Omental fat pad (tissue), 4 donors: ENCODE data around the gene RUNX1. TPM values are rescaled to one million over a fixed set of nuclear protein-coding genes. Genes with fewer than 3 reads are reported as not detected.
"Not testable (repeated sequence)": the region's sequence is repeated elsewhere in the genome, so short reads cannot be mapped to it uniquely, and the experiment has no call there.

Experiments
- ATAC-seq: fragments of 150-250 bp; one replicate; pipeline ENCODE4 v1.9.1; 2016; ENCODE audit warnings: mild to moderate bottlenecking, moderate library complexity; ENCODE audit not compliant: low FRiP score
- DNase-seq: peaks from one replicate; pipeline ENCODE4 v3.0.0-alpha.2; 2019; ENCODE audit warnings: low spot score
- total RNA-seq, 4 donors: library from RNA; depleted of rRNA; stranded (reverse); fragments of >200 nt; gene quantifications; one replicate each; pipeline ENCODE4 v1.1.0, GENCODE V29; 2016
- TF ChIP-seq, protein P1 (sequence below), 3 donors: fragments of 450-650 bp; IDR thresholded peaks; one replicate each; pipeline ENCODE4 v1.5.1; 2016 to 2017; ENCODE audit warnings: antibody characterized with exemption in 3 of 3, mild to moderate bottlenecking in 3 of 3, moderate library complexity in 2 of 3

Gene RUNX1
- total RNA-seq, 4 donors from 2014 or later = 21.1 to 75.9 (median 30.2) TPM

DNA sequence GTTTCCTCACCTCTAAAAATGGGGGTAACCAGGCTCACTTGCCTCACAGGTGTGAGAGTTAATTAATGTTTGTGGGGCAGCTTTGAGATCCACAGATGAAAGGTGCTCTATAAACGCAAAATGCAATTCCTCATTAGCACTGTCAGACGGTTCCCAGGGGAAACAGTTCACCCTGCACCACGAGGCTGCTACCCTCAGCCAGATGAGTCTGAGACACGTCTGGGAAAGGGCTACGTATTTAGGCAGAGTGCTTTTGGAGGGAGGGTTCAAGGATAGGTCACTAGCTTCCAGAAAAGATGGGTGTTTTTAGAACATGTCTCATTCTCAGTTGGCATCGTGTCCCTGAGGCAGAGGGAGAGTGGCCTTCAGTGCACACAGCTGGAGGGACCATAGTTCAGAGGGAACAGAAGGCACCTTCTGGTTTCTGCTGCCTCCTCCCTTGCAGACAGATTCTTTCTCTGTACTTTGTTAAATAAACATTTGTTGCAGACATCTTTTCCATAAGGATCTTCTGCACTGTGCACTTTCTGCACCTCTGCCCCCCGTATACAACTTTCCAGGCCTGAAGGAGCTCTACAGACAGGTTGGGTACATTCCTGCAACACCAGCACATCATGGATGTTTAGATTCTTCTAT, 240.4 kb downstream of the RUNX1 start:
- DNase-seq (no peak), ATAC-seq (no peak)
- TF ChIP-seq, protein P1, sequence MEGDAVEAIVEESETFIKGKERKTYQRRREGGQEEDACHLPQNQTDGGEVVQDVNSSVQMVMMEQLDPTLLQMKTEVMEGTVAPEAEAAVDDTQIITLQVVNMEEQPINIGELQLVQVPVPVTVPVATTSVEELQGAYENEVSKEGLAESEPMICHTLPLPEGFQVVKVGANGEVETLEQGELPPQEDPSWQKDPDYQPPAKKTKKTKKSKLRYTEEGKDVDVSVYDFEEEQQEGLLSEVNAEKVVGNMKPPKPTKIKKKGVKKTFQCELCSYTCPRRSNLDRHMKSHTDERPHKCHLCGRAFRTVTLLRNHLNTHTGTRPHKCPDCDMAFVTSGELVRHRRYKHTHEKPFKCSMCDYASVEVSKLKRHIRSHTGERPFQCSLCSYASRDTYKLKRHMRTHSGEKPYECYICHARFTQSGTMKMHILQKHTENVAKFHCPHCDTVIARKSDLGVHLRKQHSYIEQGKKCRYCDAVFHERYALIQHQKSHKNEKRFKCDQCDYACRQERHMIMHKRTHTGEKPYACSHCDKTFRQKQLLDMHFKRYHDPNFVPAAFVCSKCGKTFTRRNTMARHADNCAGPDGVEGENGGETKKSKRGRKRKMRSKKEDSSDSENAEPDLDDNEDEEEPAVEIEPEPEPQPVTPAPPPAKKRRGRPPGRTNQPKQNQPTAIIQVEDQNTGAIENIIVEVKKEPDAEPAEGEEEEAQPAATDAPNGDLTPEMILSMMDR (IDR thresholded peaks at IDR 0.05) = no peak

DNA sequence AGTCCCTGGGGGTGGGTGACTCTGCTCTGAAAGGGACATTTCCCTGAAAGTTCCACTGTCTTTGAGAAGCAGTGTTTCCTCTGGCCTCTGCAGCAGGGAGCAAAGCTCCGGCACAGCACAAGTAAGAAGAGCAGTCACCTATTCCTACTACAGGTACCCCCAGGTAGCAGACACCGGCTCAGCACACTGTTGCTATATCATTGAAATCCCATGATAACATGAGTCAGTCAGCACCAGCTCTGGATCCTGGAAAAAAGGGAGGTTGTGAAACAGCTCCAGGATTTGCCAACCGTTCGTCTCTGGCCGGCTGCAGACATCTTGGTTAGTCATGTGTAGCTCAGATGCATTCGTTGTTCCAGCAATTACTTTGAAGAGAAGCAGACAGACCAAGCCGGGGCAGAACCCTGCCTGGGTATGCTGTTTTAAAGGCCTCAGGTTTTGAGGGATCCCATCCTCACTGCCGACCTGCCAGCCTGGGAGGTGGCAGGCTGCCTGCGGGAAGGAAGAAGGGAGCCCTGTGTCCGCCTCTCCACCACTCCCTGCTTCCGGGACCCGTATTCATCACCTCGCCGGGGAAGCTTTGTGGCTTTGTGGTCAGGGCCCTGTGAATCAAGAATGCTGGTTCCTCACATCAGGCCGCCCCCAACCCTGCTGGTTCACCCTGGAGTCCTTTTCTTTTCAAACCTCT, 241.1 kb downstream of the RUNX1 start:
- ATAC-seq (peak; percentile 87), DNase-seq (peak; percentile 48)
- TF ChIP-seq, protein P1 (IDR thresholded peaks at IDR 0.05) = no peak

DNA sequence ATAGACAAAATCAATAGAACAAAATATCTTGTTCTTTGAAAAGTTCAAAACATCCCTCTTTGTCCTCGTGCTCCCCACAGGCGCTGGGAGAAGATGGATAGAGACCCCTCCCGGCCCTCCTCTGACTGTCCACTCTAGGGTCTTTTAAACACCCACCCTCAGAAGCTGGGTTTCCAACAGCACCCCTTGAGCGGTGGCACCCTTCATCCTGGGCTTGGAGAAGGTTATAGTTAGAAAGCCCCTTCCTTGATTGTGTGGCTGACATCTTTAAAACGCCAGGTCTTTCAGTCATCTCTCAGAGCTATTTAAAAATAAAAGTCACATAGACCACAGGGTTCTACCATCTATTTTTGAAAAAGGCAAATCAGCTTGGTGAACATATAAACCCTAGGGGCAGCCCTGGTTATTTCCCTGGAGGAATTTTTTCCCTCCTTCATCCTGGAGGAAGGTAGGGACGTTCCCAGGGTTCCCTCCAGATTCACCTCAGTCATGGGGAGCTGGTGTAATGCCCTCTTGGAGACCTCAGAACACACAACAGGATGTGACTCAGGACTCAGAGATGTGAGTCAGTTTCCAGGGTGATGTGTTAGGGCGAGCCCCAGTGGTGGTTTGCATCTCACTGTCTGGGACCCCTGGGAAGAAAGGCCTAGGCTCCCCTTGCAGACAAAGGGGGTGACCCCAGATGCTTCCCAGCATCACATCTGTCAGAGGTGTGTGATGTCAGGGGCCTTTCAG, 241.8 kb downstream of the RUNX1 start:
- ATAC-seq (peak; percentile 92), DNase-seq (peak; percentile 45)
- TF ChIP-seq, protein P1 (IDR thresholded peaks at IDR 0.05) = no peak

DNA sequence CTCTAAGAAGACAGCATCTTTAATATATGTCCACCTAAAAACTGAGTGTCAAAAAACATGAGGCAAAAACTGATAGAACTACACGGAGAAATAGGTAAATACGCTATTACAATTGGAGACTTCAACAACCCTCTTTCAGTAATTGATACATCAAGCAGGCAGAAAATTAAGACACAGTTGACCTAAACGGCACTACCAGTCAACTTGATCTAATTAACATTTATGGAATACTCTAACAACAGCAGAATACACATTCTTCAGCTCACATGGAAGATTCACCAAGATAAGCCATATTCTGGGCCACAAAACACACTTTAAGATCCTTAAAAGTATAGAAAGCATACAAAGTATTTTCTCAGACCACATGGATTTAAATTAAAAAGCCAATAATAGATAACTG, 242.7 kb downstream of the RUNX1 start:
- TF ChIP-seq, protein P1 (IDR thresholded peaks at IDR 0.05) = no peak
- no peak for DNase-seq
- no peak for ATAC-seq

DNA sequence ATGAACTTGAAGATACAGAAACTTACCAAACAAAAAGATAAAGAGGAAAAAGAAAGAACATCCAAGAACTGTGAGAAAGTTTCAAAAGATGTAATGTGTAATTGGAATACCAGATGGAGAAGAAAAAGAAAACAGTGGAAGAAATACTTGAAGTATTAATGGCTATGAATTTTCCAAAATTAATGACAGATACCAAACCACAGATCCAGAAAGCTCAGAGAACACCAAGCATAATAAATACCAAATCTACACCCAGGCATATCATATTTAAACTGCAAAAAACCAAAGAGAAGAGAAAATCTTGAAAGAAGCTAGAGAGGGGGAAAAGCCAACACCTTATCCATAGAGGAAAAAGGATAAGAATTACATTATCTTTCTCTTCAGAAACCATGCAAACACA, 243.9 kb downstream of the RUNX1 start:
- DNase-seq (no peak), ATAC-seq (no peak)
- TF ChIP-seq, protein P1 (IDR thresholded peaks at IDR 0.05) = no peak

DNA sequence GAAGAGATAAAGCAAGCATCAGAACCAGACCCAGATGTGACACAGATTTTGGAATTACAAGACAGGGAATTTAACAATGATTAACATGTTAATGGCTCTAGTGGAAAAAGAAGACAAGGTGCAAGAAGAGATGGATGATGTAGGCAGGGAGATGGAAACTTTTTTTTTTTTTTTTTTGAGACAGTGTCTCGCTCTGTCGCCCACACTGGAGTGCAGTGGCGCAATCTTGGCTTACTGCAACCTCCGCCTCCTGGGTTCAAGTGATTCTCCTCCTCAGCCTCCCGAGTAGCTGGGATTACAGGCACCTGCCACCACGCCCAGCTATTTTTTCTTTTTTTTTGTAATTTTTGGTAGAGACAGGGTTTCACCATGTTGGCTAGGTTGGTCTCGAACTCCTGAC, 244.5 kb downstream of the RUNX1 start:
- DNase-seq, ATAC-seq: not testable (repeated sequence)

DNA sequence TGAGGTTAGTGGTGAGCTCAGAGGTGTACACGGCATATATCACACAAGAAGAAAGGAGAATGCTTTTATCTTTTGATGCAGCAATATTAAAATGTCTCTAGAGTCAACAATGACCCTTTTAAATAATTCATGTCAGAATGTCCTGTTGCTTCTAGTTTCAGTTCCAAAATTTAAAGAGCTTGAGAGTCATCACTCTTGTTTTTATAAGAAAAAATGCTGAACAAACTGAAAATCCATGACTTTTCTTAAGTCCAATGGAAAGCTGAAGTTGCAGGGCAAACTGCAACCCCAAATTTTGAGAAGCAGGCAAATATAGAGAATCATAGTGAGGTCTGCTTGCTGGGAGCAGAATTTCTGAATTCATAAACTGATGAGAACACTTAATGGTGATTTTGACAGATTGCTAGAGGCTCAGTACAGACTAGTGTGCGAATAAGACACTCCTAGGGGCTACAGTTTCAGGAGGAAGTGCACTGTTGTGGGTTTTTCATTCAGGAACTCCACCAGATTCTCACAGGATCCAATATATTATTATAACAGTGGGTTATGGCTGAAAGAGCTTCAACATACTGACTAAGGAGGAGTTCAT, 245.2 kb downstream of the RUNX1 start:
- no peak for ATAC-seq
- TF ChIP-seq, protein P1 (IDR thresholded peaks at IDR 0.05) = no peak
- DNase-seq = no peak
